NCI-H2227 (cell line): ENCODE data around the gene CREBBP.

ENCODE experiments used
- DNase-seq: peaks from one replicate; lab custom pipeline; 2025; ENCODE audit not compliant: unreplicated experiment; lab: John Stamatoyannopoulos, UW

Gene CREBBP

DNA sequence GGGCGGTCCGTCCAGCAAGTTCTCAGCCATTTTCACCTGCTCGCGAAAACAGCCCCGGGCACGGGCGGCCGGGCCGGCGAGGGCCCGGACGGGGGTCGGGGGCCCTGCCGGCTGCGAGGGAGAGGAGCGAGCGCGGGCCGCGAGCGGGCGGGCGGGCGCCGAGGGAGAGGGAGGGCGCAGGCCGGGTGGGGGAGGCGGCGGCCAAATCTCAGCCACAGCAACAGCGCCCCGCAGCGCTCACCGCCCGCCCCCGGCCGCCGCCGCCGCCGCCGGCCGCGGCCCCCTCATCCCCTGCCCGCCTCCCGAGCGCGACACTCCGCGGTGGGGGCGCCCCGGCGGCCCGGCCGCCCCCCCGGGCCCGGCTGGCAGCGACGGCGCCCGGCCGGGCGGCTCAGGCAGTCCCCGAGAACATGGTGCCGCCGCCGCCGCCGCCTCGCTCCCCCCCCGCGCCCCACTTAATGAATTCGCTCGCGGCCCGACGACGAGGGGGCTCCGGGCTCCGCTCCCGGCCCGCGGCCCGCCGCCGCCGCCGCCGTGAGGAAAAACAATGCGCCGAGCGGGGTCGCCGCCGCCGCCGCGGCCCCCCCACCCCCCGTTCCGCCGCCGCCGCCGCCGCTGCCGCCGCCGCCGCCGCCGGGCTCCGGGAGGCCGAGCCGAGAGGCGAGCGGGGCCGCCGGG, 487 bp downstream of the CREBBP start:
- peak; percentile 68 for DNase-seq

DNA sequence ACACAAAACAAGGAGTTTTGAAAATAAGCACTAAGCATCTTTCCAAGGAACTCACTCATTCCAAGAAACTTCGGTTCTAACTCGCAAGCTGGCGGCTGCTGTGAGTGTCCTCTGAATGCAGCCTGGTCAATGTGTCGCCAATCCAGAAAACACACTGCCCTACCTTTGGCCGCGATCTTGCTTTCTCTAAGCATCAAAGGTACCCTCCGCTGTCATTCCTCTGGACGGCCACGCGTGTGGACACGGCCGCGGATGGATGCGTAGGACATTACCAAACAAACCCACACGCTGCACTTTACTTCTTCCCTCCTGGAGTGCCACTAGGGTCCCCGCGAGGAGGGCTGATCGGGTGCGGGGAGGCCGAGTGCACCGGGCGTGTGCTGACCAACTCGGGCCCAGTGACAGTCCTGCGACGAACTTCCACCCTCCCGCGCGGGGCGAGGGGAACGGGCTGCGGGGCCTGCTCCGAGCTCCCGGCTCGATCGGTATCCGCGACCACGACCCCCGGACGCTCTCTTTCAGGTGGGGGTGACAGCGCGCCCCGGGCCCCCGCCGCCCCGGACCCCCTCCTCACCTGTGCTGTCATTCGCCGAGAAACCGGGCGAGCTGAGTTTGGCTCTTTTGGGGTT, 1.1 kb downstream of the CREBBP start:
- DNase-seq = peak; percentile 43

DNA sequence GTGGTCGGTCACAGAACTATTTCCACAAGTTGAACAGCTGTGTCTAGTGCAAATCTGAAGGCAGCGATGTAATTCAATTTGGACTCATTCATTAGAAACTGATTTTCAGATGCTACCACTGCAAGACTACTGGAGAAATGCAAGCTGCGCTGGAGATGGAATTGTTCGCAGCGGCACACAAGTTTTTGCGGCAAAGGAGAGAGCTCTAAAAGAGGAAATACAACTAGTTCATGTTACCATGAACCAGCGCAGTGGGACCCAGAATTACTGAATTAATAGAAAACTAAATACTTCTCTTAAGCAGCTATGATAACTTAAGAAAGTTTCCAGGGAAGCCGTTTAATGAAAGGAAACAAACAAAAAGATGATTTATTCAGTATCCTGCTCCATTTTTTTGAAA, 1.9 kb downstream of the CREBBP start:
- no peak for DNase-seq

DNA sequence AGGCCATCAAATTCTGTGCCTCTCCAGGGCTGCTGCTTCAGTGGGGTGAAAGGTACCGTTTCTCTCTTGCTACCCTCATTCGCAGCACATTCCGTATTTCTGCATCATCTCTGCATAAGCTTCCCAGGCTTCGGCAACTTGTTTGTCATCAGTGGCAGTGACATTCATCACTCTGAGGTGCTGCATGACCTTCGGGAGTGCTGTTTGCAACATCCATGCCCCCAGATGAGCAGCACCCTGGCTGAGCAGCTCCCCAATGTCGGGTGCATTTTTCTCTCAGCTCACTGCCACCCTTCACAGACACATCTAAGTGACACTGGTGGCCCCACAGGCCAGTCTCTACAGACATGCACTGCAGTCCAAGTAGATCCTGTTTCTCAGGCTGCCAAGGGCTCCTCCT, 3.8 kb downstream of the CREBBP start:
- no peak for DNase-seq

DNA sequence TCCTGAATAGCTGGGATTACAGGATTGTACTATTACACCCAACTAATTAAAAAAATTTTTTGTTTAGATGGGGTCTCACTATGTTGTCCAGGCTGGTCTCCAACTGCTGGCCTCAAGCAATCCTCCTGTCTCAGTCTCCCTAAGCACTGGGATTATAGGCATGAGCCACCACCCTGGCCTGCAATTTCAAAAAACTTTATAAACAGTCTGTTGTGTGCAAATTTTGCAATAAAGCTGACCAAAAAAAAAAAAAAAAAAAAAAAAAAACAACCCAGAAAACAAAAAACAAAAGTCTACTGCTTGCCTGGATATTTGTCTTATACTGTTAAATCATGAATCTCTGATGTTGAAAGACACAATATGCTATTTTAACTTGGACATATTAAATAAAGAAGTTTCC, 4.4 kb downstream of the CREBBP start:
- DNase-seq = no peak

DNA sequence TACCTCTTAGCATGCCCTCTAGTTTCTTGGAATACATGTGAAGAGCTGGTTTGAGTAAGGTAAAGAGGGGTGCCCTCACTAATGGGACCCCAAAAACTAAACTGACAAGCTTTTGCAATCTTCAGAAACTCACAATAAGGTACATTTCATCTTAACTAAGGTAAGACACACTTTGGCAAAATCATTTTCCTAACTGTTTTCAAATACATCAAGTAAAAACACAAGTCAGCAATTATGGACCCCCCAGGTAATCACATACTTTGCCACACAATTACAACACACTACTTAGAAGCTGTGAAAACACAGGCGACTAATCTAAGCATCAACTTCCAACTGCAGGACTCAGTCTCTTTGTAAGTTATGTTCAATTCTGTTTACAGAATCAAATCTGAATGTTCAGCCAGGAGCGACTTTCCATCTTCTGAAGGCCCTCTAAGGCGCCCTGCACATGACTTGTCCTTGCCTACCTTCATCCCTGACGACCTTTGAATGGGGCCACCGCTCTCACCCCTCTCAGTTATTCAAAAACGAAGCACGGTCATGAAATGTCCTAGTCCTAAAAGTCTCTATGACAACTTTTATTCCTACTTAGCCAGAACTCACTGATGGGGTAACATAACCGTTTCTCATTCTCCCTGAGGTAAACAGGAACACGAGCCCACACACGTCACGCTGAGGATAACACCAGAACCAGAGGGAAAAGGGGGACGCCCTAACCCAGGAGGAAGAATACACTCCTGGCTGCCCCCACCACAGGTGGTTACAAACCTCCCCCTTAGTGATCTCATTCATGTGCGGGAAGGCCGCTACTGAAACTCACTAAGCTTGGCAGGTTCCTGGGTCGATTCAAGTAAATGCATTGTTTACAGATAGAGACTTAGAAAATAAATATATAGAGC, 5.5 kb downstream of the CREBBP start:
- no peak for DNase-seq

DNA sequence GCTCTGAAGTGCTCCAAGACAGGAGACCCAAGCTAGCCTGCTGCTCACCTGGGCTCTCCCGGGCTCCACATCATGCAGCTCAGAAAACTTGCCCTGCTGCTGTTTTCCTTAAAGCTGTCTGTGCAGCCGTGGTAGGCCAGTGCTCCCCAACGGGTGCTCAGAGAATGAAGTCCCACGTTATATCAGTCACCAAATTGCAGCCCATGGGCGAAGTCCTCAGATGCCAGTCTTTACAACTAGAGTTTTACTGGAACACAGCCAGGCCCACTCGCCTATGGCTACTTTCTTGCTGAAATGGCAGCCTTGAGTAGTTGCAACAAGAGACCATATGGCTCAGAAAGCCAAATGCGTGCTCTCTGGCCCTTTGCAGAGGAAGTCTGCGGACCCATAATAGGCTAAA, 6.3 kb downstream of the CREBBP start:
- DNase-seq = no peak

DNA sequence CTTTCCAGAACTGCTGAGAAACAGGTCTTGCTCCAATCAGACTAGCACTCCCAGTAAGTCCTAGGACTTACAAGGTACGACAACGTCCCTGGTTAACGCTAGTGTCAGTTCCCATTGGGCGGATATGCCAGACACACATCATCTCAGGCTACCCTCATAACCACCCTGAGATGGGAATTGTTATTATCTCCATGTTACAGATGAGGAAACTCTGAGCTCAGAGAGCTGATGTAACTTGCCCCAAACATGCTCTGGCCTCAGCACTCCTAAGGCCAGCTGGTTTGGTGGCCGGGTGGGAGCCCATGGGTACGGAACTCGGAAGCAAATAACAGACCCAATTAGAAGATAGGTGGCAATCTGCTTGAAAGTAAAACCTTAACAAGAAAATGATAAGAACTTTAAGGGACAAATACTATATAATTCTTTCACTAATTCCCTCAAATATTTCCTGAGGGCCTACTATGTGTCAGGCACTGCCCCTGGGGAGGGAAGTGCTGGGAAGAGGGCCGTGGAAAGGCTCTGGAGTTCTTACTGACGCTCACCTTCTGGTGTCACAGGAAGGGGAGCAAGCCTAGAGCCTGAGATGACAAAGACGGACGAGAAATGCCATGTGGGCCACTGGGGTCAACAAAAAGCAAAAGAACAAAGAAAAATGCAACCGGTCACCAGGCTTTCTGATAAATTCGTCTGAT, 6.9 kb downstream of the CREBBP start:
- no peak for DNase-seq

DNA sequence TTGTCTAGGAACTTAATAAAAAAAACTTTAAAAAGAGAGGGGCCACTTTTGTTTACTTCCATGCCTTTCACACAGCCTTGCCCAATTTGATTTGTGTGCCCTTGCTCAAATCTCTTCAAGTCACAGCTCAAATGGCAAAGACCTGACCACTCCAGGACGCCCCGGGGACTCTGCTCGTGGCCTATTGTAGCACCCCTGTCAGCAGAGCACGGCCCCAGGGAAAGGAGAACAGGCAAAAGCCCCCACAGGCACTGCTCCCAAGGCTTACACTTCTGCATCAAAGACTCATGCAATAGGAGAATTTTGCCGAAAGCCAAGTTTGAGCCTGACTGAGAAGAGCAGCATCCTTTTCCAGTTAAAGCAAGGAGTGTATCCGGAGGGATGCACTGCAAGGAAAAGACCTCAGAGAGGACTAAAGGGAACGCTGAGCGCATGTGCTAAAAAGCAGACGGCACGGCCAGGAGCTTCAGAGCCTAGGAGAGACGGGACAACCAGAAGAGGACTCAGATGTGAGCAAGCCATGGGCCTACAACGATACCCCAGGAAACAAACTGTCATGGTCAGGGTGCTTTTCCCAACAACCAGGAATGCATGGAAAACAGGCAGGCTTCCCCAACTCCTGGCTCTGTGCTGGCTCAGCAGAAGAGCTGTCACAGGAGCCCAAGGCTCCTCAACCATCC, 8.2 kb downstream of the CREBBP start:
- DNase-seq = no peak

DNA sequence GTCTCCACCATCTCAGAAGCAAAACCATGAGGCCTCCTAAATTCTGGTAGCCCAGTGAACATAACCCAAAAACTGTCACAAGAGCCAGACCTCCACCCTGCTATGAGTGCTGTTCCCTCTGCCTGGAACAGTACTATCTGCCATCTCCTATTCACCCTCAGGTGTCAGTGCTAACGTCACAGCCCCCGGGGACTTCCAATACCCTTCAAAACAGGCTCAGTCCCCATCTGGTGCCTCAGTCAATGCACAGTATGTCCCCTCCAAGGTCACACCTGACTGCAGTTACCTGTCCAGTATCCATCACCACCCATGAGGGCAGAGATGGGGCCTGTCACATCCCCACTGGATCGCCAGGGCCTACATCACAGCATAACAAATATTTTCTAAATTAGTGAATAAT, 11.5 kb downstream of the CREBBP start:
- DNase-seq = no peak

DNA sequence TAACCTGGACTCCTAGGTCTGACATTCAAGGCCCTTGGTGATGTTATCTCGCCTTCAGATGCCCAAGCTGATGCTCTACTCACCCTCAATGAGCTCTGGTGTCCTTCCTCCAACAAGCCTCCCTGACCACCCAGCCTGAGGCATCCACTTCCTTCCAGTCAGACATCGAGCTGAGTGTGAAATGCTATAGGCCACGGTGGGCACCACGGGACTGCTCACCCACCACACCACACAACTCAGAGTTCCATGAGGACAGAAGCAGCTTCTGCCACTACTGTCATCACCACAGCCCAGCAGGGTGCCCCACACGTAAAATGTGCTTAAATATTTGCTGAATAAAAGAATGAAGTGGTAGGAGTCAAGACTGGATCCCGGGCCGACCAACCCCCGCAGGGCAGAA, 12.0 kb downstream of the CREBBP start:
- DNase-seq = no peak

DNA sequence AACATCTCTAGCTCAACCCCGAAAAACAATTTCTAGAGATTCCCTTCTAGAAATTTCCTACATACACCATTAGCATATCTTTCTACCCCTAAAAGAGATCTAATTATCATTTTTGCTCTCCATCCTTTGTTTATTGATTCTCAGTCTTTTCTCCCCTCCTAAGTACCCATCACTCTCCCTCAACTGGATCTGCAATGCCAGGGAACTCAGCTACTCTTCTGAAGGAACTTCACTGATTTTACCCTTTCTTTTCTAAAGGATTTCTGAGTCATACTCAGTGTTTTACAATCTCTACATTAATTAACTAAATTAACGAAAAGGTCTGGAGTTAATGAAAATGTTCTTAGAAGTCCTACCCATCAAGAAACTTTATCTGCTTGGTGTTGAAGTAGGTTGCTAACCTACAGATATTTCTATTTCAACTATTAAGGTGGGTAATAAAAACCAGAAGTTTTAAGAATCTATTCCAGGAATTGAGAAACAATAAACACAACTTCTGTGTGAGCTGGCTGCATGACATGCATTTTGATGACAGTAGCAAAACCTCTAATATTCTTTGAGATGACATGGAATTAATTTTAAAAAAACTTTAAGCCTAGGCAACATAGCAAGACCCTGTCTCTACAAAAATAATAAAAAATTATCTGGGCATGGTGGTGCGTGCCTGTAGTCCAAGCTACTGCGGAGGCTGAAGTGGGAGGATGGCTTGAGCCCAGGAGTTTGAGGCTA, 13.6 kb downstream of the CREBBP start:
- no peak for DNase-seq

DNA sequence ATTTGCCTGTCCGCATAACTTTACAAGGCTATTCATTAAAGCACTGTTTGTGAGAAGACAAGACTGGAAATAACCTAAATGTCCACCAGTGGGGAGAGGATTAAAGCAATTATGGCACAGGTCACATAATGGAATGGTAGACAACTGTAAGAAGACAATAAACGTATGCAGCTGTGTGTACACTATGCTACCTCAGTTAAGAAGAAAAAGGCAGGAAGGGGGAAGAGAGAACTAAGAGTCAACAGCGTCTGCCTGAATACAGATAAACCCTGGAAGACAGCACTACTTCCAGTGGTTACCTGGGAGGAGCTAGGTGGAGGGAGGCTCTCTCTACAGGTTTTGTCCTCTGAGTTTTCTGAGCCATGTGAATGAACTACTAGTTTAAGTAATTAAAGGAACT, 15.3 kb downstream of the CREBBP start:
- DNase-seq = no peak

DNA sequence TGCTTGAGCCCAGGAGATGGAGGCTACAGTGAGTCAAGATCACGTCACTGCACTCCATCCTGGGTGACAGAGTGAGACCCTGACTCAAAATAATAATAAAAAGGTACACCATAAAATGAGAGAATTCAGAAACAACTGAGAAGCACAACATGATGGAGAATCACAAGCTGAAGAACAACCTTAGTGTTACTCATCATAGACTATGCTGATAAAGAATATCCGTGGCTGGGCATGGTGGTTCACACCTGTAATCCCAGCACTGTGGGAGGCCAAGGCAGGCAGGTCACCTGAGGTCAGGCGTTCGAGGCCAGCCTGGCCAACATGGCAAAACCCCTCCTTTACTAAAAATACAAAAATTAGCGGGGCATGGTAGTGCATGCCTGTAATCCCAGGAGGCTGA, 16.0 kb downstream of the CREBBP start:
- DNase-seq = no peak

DNA sequence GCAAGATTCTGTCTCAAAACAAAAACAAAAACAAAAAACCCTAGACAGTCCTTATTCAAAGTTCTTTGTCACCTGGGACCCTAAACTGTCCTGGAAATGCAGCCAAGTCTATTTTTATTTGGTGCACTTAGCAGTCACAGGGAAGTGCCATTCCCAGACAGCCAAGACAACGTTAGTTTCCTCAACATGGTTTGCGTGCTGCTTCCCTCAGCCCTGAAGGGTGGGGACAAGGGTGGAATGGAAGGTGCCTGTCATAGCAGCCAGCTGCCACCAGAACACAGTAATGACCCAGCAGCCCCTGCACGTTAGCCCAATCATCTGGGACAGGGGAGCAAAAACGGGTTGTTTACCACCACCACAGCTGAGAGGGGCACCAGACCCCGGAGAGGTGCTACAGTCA, 16.9 kb downstream of the CREBBP start:
- no peak for DNase-seq

DNA sequence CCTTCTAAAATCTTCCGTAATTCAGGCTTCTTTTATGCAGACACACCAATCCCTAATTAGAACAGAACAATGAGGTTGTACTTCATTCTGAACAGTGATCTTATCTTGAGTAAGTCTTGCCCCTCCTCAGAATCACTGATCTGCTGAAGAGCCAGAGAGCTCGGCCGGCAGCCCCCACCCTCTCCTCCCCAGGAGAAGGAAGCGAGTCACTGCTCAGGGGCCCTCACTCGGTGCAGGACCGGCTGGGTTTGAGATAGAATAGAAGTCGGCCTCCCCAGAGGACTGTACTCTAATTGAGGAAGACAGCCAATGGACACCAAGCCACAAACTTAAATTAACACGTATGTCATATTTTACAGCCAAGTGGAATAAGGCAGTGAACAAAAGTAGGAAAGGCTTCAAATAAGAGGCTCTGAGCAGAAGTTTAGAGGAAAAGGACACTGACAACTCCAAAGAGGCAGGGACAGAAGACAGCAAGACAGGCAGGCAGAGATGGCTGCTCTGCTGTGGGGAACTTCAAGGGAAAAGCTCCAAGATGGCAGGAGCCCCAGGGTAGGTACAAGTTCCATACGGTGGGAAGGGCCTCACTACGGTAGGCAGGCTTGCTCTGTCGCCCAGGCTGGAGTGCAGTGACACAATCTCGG, 18.6 kb downstream of the CREBBP start:
- DNase-seq = no peak

DNA sequence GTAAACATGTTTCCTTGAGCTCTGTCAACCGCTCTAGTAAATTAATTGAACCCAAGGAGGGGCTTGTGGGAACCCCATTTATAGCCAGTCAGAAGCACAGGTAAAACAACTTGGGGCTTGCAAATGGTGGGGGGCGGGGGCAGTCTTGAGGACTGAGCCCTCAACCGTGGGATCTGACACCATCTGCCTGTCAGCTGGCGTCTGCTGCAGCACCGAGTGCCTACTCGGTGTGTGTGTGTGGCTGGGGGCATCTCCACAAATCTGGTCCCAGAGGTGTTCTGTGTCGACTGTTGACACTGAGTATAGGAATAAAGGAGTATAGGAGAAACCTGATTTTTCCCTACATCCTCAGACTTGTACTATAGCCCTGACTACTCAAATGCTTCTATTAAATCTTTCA, 20.6 kb downstream of the CREBBP start:
- no peak for DNase-seq

DNA sequence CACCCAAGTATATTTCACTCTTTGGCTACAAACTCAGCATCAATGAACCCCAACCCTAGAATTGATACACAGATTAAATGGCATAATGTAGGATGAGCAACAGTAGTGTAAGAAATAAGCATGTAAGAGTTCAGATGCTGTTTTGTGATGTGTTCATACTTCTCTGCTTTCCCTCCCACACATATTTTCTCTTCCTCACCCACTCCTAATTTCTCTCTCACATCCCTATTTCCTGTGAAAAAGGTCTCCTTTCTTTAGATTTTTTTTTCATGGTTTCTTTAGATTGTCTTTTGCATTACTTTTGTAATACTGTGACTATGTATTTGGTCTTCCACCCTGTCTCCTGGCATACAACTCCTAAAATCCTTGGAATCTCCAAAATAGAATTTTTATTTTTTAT, 21.7 kb downstream of the CREBBP start:
- DNase-seq = no peak

DNA sequence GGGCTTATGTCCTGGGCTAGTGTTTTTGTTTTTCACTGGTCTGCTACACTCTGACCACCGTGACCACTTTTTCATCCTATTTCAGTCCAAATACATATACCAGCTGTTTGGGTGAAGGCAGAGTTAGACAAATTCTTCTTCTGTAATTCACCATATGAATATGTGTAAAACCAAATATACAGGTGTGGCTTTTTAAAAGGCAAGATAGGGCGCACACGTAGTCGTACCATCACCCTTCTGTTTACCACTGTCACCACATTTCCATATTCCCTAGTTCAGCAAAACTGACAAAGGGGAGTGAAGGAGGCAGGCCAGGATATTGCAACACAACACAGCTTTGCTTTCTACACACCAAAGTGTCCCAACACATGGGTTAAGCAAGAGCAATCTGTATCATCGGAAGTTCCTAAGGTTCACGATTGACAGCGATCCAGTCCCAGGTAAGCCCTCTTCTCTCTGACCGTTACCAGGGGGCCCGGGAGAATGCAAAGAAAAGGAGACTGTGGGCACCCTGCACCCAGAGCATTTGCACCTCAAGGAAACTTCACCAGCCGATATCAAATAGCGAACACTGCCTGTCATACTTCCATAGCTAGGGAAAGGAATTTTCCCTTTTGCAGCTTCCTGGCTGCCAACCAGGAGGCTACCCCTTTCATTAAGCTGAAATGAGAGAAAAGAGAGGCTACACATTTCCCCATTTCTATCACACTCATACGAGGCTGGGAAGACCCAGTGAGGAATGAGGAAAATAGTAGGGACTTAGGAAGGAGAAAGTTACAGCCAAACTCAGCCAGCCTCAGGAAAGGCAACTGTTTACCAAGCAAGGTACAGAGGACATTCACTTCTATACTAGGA, 23.1 kb downstream of the CREBBP start:
- no peak for DNase-seq
